Measurements from ENCODE around the gene ADAT1.
"Not testable (repeated sequence)": the region's sequence is repeated elsewhere in the genome, so short reads cannot be mapped to it uniquely, and the experiment has no call there.

ADAT1 gene

DNA sequence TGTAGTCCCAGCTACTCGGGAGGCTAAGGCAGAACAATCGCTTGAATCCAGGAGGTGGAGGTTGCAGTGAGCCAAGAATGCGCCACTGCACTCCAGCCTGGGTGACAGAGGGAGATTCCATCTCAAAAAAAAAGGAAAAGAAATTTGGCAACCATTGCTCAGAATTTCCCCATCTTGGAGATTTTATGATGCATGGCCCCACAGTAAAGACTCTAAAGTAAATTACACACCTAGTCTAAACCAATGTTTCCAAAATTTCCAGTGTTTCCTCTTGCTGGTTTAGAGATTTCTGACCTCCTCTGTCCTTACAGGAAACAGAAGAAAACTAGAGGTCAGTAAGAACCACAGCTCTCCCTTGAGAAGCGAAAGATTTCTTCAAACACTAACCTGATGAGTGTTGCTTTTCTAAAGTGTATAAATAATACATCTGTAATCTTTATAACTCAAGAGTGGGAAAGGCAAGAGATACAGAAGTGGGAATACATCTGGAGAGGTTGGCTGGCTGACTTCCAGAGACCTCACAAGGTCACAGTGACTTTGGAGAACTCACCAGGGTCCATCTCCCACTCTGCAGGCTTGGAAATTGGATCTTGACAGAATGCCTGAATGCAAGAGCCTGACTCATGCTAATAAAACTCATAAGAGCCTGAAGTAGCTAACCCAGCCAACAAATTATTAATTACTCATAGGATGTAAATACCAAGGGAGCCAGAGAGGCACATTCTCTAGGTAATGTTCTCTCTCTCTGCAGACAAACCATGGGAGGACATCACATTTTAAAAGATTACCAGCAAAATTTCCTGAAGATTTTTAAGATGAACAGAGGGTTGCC lies 8.8 kb downstream of the ADAT1 start:
- H3K4me3 ChIP-seq (ENCODE audit: low read depth, low read length), result no peak overlapping the region
- TF ChIP-seq, protein P1, sequence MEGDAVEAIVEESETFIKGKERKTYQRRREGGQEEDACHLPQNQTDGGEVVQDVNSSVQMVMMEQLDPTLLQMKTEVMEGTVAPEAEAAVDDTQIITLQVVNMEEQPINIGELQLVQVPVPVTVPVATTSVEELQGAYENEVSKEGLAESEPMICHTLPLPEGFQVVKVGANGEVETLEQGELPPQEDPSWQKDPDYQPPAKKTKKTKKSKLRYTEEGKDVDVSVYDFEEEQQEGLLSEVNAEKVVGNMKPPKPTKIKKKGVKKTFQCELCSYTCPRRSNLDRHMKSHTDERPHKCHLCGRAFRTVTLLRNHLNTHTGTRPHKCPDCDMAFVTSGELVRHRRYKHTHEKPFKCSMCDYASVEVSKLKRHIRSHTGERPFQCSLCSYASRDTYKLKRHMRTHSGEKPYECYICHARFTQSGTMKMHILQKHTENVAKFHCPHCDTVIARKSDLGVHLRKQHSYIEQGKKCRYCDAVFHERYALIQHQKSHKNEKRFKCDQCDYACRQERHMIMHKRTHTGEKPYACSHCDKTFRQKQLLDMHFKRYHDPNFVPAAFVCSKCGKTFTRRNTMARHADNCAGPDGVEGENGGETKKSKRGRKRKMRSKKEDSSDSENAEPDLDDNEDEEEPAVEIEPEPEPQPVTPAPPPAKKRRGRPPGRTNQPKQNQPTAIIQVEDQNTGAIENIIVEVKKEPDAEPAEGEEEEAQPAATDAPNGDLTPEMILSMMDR (IDR thresholded peaks at IDR 0.05; ENCODE audit: control insufficient read depth, extremely low read depth, insufficient read depth), result no peak
- no peak for DNase-seq (ENCODE audit: low read depth)

DNA sequence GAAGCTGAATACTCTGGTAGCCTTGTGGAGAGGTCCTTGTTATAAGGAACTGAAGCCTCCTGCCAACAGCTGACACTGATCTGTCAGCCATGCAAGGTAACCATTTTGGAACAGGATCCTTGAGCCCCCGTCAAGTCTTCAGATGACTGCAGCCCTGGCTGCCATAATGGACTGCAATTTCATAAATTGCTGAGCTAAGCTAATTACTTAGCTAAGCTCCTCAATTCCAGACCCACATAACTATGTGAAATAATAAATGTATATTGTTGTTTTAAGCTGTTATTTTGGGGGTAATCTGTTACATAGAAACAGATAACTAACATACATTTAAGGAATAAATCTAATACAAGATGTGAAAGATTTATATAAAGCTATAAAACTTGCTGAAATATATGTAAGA lies 16.6 kb downstream of the ADAT1 start:
- H3K4me3 ChIP-seq (ENCODE audit: low read depth, low read length), result no peak overlapping the region
- DNase-seq (ENCODE audit: low read depth), result no peak
- TF ChIP-seq, protein P1 (IDR thresholded peaks at IDR 0.05; ENCODE audit: control insufficient read depth, extremely low read depth, insufficient read depth), result no peak

DNA sequence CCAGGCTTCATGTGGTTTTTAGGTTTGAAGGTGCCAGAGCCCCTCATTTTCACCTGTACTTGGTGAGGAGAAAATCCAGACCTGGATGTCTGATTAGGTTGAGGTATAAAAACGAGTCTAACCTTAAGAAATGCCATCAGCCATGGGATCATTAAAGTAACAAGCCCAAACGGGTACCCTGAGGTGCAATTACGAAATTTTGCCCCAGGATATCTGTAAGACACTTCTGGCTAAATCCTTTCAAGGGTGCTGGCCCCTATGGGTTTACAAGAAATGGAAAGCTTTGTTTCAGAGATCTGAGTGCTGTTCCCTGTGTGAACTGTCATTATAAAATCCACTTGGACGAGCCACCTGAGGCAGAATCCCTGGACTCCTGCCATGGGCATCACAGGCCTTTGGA lies 19.8 kb downstream of the ADAT1 start:
- no peak for DNase-seq (ENCODE audit: low read depth)
- TF ChIP-seq, protein P1 (IDR thresholded peaks at IDR 0.05; ENCODE audit: control insufficient read depth, extremely low read depth, insufficient read depth), result no peak
- H3K4me3 ChIP-seq (ENCODE audit: low read depth, low read length), result no peak overlapping the region

DNA sequence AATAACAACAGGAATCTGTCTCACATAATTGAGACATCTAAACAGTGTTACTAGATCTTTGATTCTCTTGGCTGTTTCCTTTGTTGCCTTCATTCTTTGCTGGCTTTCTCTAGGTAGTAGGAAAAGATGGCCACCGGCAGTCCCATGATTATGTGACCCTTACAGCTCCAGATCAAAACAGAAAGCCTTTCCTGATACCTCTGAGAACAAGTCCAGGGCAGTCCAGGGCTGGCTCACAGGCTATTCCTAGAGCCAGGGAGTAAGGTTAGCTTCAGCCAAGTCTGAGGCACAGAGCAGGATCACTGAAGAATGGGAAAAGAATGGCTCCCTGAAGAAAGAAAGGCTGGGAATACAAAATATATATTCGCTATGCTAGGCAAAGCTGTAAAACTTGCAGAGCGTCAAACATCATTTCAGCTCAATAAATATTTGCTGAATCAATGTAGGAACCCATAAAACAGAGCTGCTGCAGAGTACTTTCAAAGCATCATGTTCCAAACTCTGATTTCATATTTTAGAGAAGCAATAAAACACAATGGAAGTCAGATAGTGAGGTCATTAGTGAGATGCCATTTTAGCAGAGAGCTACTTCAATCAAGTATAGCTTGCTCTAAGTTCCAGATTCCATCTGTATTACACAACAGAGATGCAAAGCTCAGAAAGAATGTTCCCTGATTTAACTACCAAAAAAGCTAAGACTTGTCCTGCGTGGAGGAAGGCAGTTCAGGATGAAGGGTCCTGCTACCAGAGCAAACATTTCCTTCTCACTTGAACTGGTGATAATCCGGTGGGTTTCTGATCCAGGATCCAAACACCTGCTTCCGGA lies 23.4 kb downstream of the ADAT1 start:
- TF ChIP-seq, protein P1 (IDR thresholded peaks at IDR 0.05; ENCODE audit: control insufficient read depth, extremely low read depth, insufficient read depth), result no peak
- DNase-seq (ENCODE audit: low read depth), result peak; percentile 84
- no peak overlapping the region; the same call in 1 of the 2 replicates for H3K4me3 ChIP-seq (ENCODE audit: low read depth, low read length)

DNA sequence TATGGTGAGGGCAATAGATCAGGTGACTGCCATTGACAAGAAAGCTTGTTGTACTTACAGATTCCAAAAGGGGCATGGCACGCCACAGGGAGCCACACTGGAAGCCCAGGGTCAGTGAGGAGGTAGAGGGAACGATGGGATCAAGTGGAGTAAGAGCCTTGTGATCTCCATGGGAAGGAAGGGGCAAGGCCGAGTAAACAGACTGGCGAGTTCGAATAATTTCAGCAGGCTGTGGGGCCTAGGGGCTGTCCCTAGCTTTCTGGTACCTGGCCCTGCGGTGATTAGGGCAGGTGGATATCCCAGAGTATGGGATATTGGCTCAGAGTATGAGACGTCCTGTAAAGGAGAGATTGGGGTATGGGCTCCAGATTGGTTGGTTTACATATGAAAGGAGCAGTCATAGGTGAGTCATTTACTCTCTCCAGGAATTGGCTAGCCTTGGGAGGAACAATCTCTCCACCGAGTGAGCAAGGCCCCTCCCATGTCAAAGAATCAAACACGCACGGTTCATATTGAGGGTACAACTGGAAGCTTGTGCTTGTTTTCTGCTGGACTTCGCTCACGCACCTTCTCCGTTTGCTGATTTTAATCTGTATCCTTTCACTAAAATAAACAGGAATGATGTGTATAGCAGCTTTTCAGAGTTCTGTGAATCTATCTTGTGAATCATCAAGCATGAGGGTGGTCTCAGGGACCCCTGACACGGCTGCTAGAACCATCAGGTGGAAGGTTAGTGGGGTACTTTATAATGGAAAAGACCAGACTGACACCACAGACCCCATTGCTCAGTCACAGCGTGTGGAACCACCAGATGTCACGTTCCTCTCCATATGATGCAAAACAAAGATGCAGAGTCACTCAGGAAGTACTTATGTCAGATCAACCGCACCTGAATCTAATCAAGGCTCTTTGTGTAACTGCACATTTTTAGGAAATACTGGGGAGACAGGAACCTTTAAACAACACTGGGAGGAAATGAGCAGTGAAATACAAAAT lies 29.0 kb downstream of the ADAT1 start:
- no peak for DNase-seq (ENCODE audit: low read depth)
- TF ChIP-seq, protein P1 (IDR thresholded peaks at IDR 0.05; ENCODE audit: control insufficient read depth, extremely low read depth, insufficient read depth), result no peak
- H3K4me3 ChIP-seq (ENCODE audit: low read depth, low read length), result no peak overlapping the region

DNA sequence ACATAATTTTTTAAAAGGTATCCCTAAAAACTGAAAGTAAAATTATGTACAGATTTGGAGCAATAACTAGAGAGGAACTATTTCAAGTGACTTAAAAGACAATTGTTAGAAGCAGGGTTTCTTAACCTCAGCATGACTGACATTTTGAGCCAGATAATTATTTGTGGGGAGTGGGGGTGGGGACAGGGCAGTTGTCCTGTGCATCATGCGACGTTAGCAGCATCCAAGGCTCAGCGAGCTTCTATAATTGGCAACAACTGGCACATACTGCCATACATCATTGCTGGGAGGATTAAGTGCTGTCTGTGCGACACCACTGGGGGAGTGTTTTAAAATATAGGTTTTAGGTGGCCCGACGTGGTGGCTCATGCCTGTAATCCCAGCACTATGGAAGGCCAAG lies 29.8 kb downstream of the ADAT1 start:
- TF ChIP-seq, protein P1 (IDR thresholded peaks at IDR 0.05; ENCODE audit: control insufficient read depth, extremely low read depth, insufficient read depth), result no peak

DNA sequence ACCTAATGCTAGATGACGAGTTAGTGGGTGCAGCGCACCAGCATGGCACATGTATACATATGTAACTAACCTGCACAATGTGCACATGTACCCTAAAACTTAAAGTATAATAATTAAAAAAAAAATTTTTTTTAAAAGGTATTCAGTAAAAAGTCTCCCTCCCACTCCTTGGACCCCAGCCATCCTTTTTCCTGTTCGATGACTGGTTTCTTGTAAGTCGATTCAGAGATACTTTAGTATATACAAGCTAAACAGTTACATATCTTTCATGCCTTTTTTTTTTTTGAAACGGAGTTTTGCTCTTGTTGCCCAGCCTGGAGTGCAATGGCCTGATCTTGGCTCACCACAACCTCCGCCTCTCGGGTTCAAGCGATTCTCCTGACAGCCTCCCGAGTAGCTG lies 31.2 kb downstream of the ADAT1 start:
- not testable (repeated sequence) for DNase-seq (ENCODE audit: low read depth); H3K4me3 ChIP-seq (ENCODE audit: low read depth, low read length)

More for the DNA sequence above, 29.8 kb downstream of the ADAT1 start:
- no peak for DNase-seq (ENCODE audit: low read depth)
- H3K4me3 ChIP-seq (ENCODE audit: low read depth, low read length), result no peak overlapping the region

Measured in LNCaP clone FGC (cell line).